ENCODE results near the gene RBM23. TPM values are rescaled to one million over a fixed set of nuclear protein-coding genes. Genes with fewer than 3 reads are reported as not detected.

RBM23 gene
- total and polyA plus RNA-seq, 2 of the 8 experiments (the other 6 are each of a cell fraction or from before 2014, with no cell fraction given): 41.2 to 43.3 TPM

- Histone ChIP-seq H3K9me3 (ENCODE audit: insufficient read depth in 2 of 2, low read depth in 1 of 2, low read length in 1 of 2) (no peaks in the 10 kb centered on the region), H2BK20ac (ENCODE audit: low read length) (no peak overlapping the region), H2BK5ac (ENCODE audit: low read depth, low read length) (no peak overlapping the region), H3K4me1 (replicated peaks in 1 of 4; ENCODE audit: control insufficient read depth in 3 of 4, insufficient read depth in 4 of 4, low read length in 3 of 4) (peaks cover 0 to 3% (median 1%) of the 10 kb centered on the region in 4 experiments; a peak in 3 of 7 replicates), H3K14ac (ENCODE audit: insufficient read length) (no peak overlapping the region), H2AK5ac (ENCODE audit: low read depth, low read length) (no peak overlapping the region), H3K9ac (replicated peaks in 1 of 4; ENCODE audit: extremely low read depth in 1 of 4, low read depth in 3 of 4, low read length in 3 of 4) (no peak overlapping the region), H3K18ac (ENCODE audit: extremely low read depth, low read length) (no peak overlapping the region), H3K27ac (ENCODE audit: low read depth, low read length) (no peak overlapping the region), H4K20me1 (replicated peaks in 1 of 2; ENCODE audit: control insufficient read depth in 1 of 2, insufficient read depth in 2 of 2, low read length in 2 of 2) (no peaks in the 10 kb centered on the region), H3K4ac (replicated peaks; ENCODE audit: insufficient read length, low read depth, low read length) (no peak overlapping the region), H3K56ac (replicated peaks; ENCODE audit: insufficient read length, low read depth, low read length) (no peak overlapping the region), H3K27me3 (replicated peaks in 1 of 4; ENCODE audit: control insufficient read depth in 3 of 4, extremely low read depth in 1 of 4, insufficient read depth in 3 of 4, low read length in 3 of 4) (no peaks in the 10 kb centered on the region), H2AFZ (ENCODE audit: low read length) (no peak overlapping the region), H3K79me2 (ENCODE audit: control insufficient read depth in 1 of 2, insufficient read depth in 2 of 2, low read length in 2 of 2) (peaks cover 5 to 17% of the 10 kb centered on the region in 2 experiments), H3K36me3 (ENCODE audit: control insufficient read depth in 2 of 4, insufficient read depth in 4 of 4, low read length in 3 of 4) (peaks cover 0 to 3% (median 2%) of the 10 kb centered on the region in 4 experiments; a peak in 4 of 8 replicates), H2BK120ac (replicated peaks; ENCODE audit: low read depth, low read length) (no peak overlapping the region), H4K91ac (replicated peaks; ENCODE audit: insufficient read length, low read length) (no peak overlapping the region), H3K4me2 (ENCODE audit: insufficient read depth in 1 of 2, low read depth in 2 of 2, low read length in 2 of 2) (no peak overlapping the region), H4K8ac (ENCODE audit: extremely low read depth, insufficient read depth, low read length) (no peak overlapping the region), H3K23ac (ENCODE audit: insufficient read length) (no peak overlapping the region), H3K4me3 (ENCODE audit: extremely low read depth in 1 of 4, insufficient read depth in 2 of 4, low read depth in 3 of 4, low read length in 4 of 4) (no peak overlapping the region), H3K23me2 (ENCODE audit: low read depth, low read length) (peaks cover 9% of the 10 kb centered on the region), H2BK12ac (ENCODE audit: low read depth, low read length) (no peak overlapping the region), H2BK15ac (ENCODE audit: low read length) (no peak overlapping the region), H3K79me1 (ENCODE audit: low read depth, low read length) (peaks cover 5% of the 10 kb centered on the region; the same call in 1 of the 2 replicates), H4K5ac (ENCODE audit: insufficient read length, low read depth, low read length) (no peak overlapping the region)
- no peak for DNase-seq (ENCODE audit: low read depth in 1 of 2, low spot score in 2 of 2)
- ChIA-PET CTCF (ENCODE audit: partially characterized antibody) (interaction anchor here (3.2 kb wide), 1 partner anchor 54 kb away, joined by 20 read pairs; no protein-coding TSS in a partner anchor), POLR2A (ENCODE audit: partially characterized antibody) (no interaction called here)
- WGBS, 2 experiments (ENCODE audit: extremely low coverage in 1 of 2, insufficient coverage in 1 of 2, insufficient read length in 1 of 2, insufficient replicate concordance in 2 of 2, low coverage in 1 of 2, low lambda C conversion rate in 2 of 2, missing lambda C conversion rate in 1 of 2): 85% methylated on average over 3 of the region's 3 CpGs; no CpG with 5 or more reads in 1 of the 2 experiments
- no peak for FAIRE-seq
- TF ChIP-seq JUN (IDR thresholded peaks at IDR 0.05; ENCODE audit: low read depth, low read length): no peak
- no peak for TF ChIP-seq KDM5A (IDR thresholded peaks at IDR 0.05; ENCODE audit: low read length)
- TF ChIP-seq, protein P1, sequence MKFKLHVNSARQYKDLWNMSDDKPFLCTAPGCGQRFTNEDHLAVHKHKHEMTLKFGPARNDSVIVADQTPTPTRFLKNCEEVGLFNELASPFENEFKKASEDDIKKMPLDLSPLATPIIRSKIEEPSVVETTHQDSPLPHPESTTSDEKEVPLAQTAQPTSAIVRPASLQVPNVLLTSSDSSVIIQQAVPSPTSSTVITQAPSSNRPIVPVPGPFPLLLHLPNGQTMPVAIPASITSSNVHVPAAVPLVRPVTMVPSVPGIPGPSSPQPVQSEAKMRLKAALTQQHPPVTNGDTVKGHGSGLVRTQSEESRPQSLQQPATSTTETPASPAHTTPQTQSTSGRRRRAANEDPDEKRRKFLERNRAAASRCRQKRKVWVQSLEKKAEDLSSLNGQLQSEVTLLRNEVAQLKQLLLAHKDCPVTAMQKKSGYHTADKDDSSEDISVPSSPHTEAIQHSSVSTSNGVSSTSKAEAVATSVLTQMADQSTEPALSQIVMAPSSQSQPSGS (IDR thresholded peaks at IDR 0.05; ENCODE audit: low read length): no peak
- TF ChIP-seq, protein P2, sequence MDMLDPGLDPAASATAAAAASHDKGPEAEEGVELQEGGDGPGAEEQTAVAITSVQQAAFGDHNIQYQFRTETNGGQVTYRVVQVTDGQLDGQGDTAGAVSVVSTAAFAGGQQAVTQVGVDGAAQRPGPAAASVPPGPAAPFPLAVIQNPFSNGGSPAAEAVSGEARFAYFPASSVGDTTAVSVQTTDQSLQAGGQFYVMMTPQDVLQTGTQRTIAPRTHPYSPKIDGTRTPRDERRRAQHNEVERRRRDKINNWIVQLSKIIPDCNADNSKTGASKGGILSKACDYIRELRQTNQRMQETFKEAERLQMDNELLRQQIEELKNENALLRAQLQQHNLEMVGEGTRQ (IDR thresholded peaks at IDR 0.05; ENCODE audit: low read length): no peak
- no peak for TF ChIP-seq SIX5 (IDR thresholded peaks at IDR 0.05; ENCODE audit: low read depth, low read length)
- no peak for TF ChIP-seq EZH2 (IDR thresholded peaks at IDR 0.05; ENCODE audit: low read depth, low read length, severe bottlenecking)
- TF ChIP-seq POLR2A (IDR thresholded peaks at IDR 0.05; ENCODE audit: control extremely low read depth in 1 of 2, low read depth in 2 of 2, low read length in 2 of 2): no peak
- no peak for TF ChIP-seq BCL11A (IDR thresholded peaks at IDR 0.05; ENCODE audit: low read depth in 2 of 2, low read length in 2 of 2)
- TF ChIP-seq YY1 (IDR thresholded peaks at IDR 0.05; ENCODE audit: low read depth, low read length): no peak
- TF ChIP-seq RNF2 (IDR thresholded peaks at IDR 0.05; ENCODE audit: borderline replicate concordance, low read depth, low read length, missing control alignments, poor library complexity, severe bottlenecking): no peak
- no peak for TF ChIP-seq CEBPB (IDR thresholded peaks at IDR 0.05; ENCODE audit: low read depth, low read length)
- no peak for TF ChIP-seq MAFK (IDR thresholded peaks at IDR 0.05; ENCODE audit: low read depth, low read length)
Observed at GRCh38 chr14:22932146-22932545, 13.2 kb upstream of the RBM23 start.
